ENCODE results near the gene TMEM200C. TPM values are rescaled to one million over a fixed set of nuclear protein-coding genes. Genes with fewer than 3 reads are reported as not detected.

Gene TMEM200C
- total and polyA plus RNA-seq, 10 of the 15 experiments (the other 5 are each of a cell fraction or from before 2014, with no cell fraction given) = not detected

DNA sequence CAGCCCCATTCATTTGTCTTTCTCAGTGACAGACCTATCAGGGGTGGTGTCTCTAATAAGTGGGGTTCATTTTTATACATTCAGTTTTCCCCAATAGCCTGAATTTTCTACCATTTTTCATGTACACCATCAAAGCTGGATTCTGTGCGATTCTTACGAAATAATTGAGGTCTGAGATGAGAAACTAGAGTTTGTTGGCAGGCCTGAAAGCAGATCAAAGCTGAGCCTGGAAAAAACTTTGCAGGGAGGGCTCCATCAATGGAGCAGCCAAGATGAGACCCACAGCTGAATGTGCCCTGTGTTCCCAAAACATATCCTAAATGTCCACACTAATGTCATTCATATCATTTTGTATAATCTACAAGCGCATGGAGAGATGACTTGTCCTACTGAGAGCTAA is 4.5 kb upstream of the TMEM200C start:
- H3K9ac ChIP-seq (ENCODE audit: control insufficient read depth, insufficient read depth, low read length) = no peak overlapping the region
- no peak overlapping the region for H3K4me3 ChIP-seq
- H3K4me2 ChIP-seq (ENCODE audit: control insufficient read depth, insufficient read depth) = no peak overlapping the region
- no peaks in the 10 kb centered on the region for H3K9me3 ChIP-seq (replicated peaks; ENCODE audit: control insufficient read depth, insufficient read depth, low read length)
- intact Hi-C loops (cut with micrococcal nuclease; ENCODE audit: unreplicated experiment) (no loop called here), in situ Hi-C loops (cut with MboI) (no loop called here)
- ChIA-PET SMC1A (ENCODE audit: uncharacterized antibody, unreplicated experiment) (no interaction called here), POLR2A (no interaction called here), RAD21 (ENCODE audit: unreplicated experiment) (no interaction called here), CTCF (interaction anchor here (1.7 kb wide), 1 partner anchor 622 kb away, joined by 6 read pairs; no protein-coding TSS in a partner anchor)
- no TSS peak for BruUV-seq (replicated peaks)
- no peaks in the 10 kb centered on the region; the same call in 1 of the 2 replicates for H3K4me1 ChIP-seq (ENCODE audit: control insufficient read depth, insufficient read depth, low read length)
- H3K27ac ChIP-seq (ENCODE audit: control insufficient read depth, insufficient read depth) = no peak overlapping the region
- FAIRE-seq (no peak), DNase-seq (ENCODE audit: low read depth, low spot score) (no peak), ATAC-seq (no peak)
- H3K27me3 ChIP-seq (replicated peaks in 1 of 2; ENCODE audit: control insufficient read depth in 2 of 2, insufficient read depth in 2 of 2, low read length in 1 of 2) = peaks cover 4 to 21% of the 10 kb centered on the region in 2 experiments
- whole genome bisulfite sequencing (ENCODE audit: insufficient coverage, insufficient replicate concordance, low lambda C conversion rate, missing lambda C conversion rate) = 75% methylated on average over 3 of the region's 3 CpGs
- no peaks in the 10 kb centered on the region for H3K79me2 ChIP-seq (ENCODE audit: control insufficient read depth, insufficient read depth, low read length)
- no peaks in the 10 kb centered on the region for H4K20me1 ChIP-seq (ENCODE audit: control insufficient read depth, insufficient read depth)
- H3K36me3 ChIP-seq (ENCODE audit: control insufficient read depth in 2 of 2, insufficient read depth in 2 of 2, low read length in 1 of 2) = no peaks in the 10 kb centered on the region
- no peak overlapping the region for H2AFZ ChIP-seq (ENCODE audit: control insufficient read depth, low read depth, low read length)
- no peak for TF ChIP-seq POLR2AphosphoS2 (IDR thresholded peaks at IDR 0.05; ENCODE audit: low read depth, low read length)
- TF ChIP-seq, protein P1, sequence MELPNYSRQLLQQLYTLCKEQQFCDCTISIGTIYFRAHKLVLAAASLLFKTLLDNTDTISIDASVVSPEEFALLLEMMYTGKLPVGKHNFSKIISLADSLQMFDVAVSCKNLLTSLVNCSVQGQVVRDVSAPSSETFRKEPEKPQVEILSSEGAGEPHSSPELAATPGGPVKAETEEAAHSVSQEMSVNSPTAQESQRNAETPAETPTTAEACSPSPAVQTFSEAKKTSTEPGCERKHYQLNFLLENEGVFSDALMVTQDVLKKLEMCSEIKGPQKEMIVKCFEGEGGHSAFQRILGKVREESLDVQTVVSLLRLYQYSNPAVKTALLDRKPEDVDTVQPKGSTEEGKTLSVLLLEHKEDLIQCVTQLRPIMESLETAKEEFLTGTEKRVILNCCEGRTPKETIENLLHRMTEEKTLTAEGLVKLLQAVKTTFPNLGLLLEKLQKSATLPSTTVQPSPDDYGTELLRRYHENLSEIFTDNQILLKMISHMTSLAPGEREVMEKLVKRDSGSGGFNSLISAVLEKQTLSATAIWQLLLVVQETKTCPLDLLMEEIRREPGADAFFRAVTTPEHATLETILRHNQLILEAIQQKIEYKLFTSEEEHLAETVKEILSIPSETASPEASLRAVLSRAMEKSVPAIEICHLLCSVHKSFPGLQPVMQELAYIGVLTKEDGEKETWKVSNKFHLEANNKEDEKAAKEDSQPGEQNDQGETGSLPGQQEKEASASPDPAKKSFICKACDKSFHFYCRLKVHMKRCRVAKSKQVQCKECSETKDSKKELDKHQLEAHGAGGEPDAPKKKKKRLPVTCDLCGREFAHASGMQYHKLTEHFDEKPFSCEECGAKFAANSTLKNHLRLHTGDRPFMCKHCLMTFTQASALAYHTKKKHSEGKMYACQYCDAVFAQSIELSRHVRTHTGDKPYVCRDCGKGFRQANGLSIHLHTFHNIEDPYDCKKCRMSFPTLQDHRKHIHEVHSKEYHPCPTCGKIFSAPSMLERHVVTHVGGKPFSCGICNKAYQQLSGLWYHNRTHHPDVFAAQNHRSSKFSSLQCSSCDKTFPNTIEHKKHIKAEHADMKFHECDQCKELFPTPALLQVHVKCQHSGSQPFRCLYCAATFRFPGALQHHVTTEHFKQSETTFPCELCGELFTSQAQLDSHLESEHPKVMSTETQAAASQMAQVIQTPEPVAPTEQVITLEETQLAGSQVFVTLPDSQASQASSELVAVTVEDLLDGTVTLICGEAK (IDR thresholded peaks at IDR 0.05; ENCODE audit: borderline replicate concordance) = no peak

Measured in GM12878 (cell line).